Immature natural killer cell (primary cell): Measurements from ENCODE around the gene KLF15. TPM values are rescaled to one million over a fixed set of nuclear protein-coding genes. Genes with fewer than 3 reads are reported as not detected.

Experiments used
- DNase-seq, 3 donors: peaks; one replicate each; pipeline ENCODE4 v3.0.0; 2022; ENCODE audit warnings: mixed read lengths in 1 of 3
- H3K27ac Mint-ChIP-seq, 6 donors: one replicate each; pipeline ENCODE4 v1.8.0; 2020; ENCODE audit warnings: mixed read lengths in 6 of 6, mild to moderate bottlenecking in 5 of 6, inconsistent platforms in 4 of 6, moderate library complexity in 3 of 6
- H3K27me3 Mint-ChIP-seq, 3 donors: one replicate each; pipeline ENCODE4 v1.8.0; 2020 to 2021; ENCODE audit warnings: low read depth in 3 of 3, mild to moderate bottlenecking in 3 of 3, mixed read lengths in 3 of 3, moderate library complexity in 3 of 3, inconsistent platforms in 1 of 3
- H3K36me3 Mint-ChIP-seq, 3 donors: one replicate each; pipeline ENCODE4 v1.8.0; 2020; ENCODE audit warnings: mixed read lengths in 3 of 3, inconsistent platforms in 2 of 3, mild to moderate bottlenecking in 2 of 3
- H3K4me1 Mint-ChIP-seq, 2 donors: one replicate each; pipeline ENCODE4 v1.8.0; 2020; ENCODE audit warnings: inconsistent platforms in 2 of 2, mild to moderate bottlenecking in 2 of 2, mixed read lengths in 2 of 2, moderate library complexity in 1 of 2
- H3K4me3 Mint-ChIP-seq, 5 donors: one replicate each; pipeline ENCODE4 v1.8.0; 2020; ENCODE audit warnings: mild to moderate bottlenecking in 5 of 5, mixed read lengths in 5 of 5, inconsistent platforms in 3 of 5, moderate library complexity in 3 of 5
- H3K9me3 Mint-ChIP-seq, 6 donors: one replicate each; pipeline ENCODE4 v1.8.0; 2020; ENCODE audit warnings: mild to moderate bottlenecking in 6 of 6, mixed read lengths in 6 of 6, inconsistent platforms in 4 of 6, moderate library complexity in 3 of 6
- polyA plus RNA-seq, 3 donors: library from polyadenylated mRNA; unstranded; fragments of 300-500 nt; fragmentation: Illumina TruSeq; gene quantifications; one replicate each; pipeline ENCODE4 v1.2.3, GENCODE V29; 2021

KLF15 gene
- polyA plus RNA-seq, 3 donors from 2014 or later, result not detected

DNA sequence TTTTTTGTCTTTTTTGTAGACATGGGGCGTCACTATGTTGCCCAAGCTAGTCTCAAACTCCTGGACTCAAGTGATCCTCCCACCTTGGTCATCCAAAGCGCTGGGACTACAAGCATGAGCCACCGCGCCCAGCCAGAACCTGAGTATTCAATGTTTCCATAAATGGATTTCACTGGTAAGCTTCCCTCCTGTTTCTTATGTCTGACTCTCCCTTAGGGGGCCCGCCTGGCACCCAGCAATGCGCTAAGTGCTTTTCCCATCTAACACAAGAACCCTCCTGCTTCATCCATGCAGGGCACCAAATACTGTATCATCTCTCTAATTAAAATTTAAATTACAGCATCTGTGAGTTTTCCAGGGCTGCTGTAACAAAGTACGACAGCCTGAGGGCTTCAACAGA, 44.9 kb downstream of the KLF15 start:
- H3K4me1 Mint-ChIP-seq, result no peaks in the 10 kb centered on the region
- no peaks in the 10 kb centered on the region for H3K36me3 Mint-ChIP-seq
- no peak for DNase-seq
- H3K4me3 Mint-ChIP-seq, result no peak overlapping the region
- no peak overlapping the region for H3K27ac Mint-ChIP-seq
- peaks cover 0 to 2% (median 1%) of the 10 kb centered on the region in 3 donors for H3K27me3 Mint-ChIP-seq
- peaks cover 0 to 3% (median 0%) of the 10 kb centered on the region in 6 donors for H3K9me3 Mint-ChIP-seq

- Mint-ChIP-seq H3K27me3 (peaks cover 0 to 4% (median 2%) of the 10 kb centered on the region in 3 donors), H3K27ac (no peak overlapping the region), H3K36me3 (no peaks in the 10 kb centered on the region), H3K4me3 (no peak overlapping the region), H3K4me1 (no peaks in the 10 kb centered on the region), H3K9me3 (peaks cover 0 to 3% (median 0%) of the 10 kb centered on the region in 6 donors)
- DNase-seq, result no peak
Measured at GRCh38 chr3:126311338-126311978, 45.8 kb downstream of the KLF15 start.

GRCh38 chr3:126310816-126311215, 46.4 kb downstream of the KLF15 start:
- no peak overlapping the region for H3K27ac Mint-ChIP-seq
- H3K27me3 Mint-ChIP-seq, result peaks cover 0 to 4% (median 2%) of the 10 kb centered on the region in 3 donors
- H3K36me3 Mint-ChIP-seq, result no peaks in the 10 kb centered on the region
- no peak for DNase-seq
- no peaks in the 10 kb centered on the region for H3K4me1 Mint-ChIP-seq
- H3K4me3 Mint-ChIP-seq, result no peak overlapping the region
- H3K9me3 Mint-ChIP-seq, result peaks cover 0 to 3% (median 0%) of the 10 kb centered on the region in 6 donors

DNA sequence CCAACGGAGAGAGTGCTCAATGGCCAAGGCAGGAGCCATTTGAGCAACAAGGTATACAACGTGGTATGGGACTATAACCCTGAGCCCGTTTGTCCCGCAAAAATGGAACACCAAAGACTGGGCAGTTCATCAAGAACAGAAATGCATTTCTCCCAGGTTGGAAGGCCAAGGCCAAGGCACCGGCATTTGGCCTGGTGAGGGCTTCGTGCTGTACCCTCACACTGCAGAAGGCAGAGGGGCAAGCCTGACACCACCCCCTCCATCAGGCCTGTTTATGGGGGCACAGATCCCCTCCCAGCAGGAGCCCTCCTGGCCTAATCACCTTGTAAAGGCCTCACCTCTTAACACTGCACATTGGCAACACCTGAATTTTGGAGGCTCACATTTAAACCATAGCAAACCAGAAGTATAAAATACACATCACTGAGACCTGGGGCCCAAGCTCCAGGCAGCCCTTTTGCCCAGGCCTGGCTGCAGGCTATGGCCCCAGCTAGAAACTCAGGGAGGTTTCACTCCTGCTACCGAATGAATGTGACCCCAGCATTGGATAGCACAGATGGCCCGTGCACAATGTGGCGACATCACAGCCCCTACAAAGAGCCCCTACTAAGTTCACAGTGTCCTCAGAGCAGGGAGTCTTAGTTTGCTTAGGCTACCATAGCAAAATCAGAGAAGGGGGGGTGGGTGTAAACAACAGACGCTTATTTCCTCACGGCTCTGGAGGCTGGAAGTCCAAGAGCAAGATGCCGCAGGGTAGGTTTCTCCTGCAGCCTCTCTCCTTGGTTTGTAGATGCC, 47.1 kb downstream of the KLF15 start:
- Mint-ChIP-seq H3K27me3 (peaks cover 0 to 4% (median 2%) of the 10 kb centered on the region in 3 donors), H3K4me1 (no peaks in the 10 kb centered on the region), H3K4me3 (no peak overlapping the region), H3K9me3 (peaks cover 0 to 3% (median 0%) of the 10 kb centered on the region in 6 donors), H3K36me3 (no peaks in the 10 kb centered on the region), H3K27ac (no peak overlapping the region)
- no peak for DNase-seq

- no peak overlapping the region for H3K27ac Mint-ChIP-seq
- DNase-seq, result no peak
- peaks cover 0 to 4% (median under 1%) of the 10 kb centered on the region in 6 donors for H3K9me3 Mint-ChIP-seq
- H3K27me3 Mint-ChIP-seq, result peaks cover 0 to 4% (median 4%) of the 10 kb centered on the region in 3 donors
- H3K4me3 Mint-ChIP-seq, result no peak overlapping the region
- H3K36me3 Mint-ChIP-seq, result no peaks in the 10 kb centered on the region
- no peaks in the 10 kb centered on the region for H3K4me1 Mint-ChIP-seq
Measured at GRCh38 chr3:126309165-126309564, 48.0 kb downstream of the KLF15 start.

GRCh38 chr3:126308394-126309125, 48.6 kb downstream of the KLF15 start:
- no peak overlapping the region for H3K4me3 Mint-ChIP-seq
- peaks cover 0 to 10% (median 3%) of the 10 kb centered on the region in 6 donors for H3K9me3 Mint-ChIP-seq
- no peaks in the 10 kb centered on the region for H3K4me1 Mint-ChIP-seq
- no peaks in the 10 kb centered on the region for H3K36me3 Mint-ChIP-seq
- peaks cover 0 to 4% (median 4%) of the 10 kb centered on the region in 3 donors for H3K27me3 Mint-ChIP-seq
- DNase-seq, result no peak
- no peak overlapping the region for H3K27ac Mint-ChIP-seq

- Mint-ChIP-seq H3K4me3 (no peak overlapping the region), H3K9me3 (peaks cover 1 to 16% (median 9%) of the 10 kb centered on the region in 6 donors), H3K27ac (no peak overlapping the region)
Measured at GRCh38 chr3:126307591-126308393, 49.4 kb downstream of the KLF15 start.

DNA sequence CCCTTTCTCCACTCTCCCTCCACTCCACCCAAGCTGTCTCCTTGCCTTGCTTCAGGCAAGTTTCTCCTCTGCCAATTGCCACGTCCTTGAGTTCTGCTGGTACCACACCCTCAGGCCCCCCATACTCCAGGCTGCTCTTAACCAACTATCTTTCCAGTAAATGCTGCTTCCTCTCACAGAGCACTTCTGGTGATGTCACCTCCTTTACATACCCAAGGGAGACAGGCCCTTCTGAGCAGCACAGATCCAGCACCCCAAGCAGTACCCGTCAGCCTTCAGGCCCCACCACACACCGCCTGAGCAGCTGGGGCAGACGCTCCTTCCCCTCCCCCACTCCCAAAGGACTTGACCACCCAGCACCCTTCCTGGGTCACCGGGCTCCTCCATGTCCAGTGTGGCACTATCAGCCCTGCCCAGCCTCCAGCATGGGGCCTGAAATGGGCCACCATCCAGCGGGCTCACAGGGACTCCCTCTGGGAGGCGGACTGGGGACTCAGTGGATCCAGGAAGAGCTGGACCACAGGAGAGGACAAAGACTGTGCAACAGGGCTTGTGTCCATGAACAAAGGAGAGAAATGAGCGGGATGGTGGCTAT, 50.2 kb downstream of the KLF15 start:
- H3K9me3 Mint-ChIP-seq, result peaks cover 0 to 20% (median 9%) of the 10 kb centered on the region in 6 donors
- DNase-seq, result no peak
- H3K4me3 Mint-ChIP-seq, result no peak overlapping the region
- peaks cover 2 to 4% (median 2%) of the 10 kb centered on the region in 3 donors for H3K27me3 Mint-ChIP-seq
- no peak overlapping the region for H3K27ac Mint-ChIP-seq
- H3K4me1 Mint-ChIP-seq, result no peaks in the 10 kb centered on the region
- H3K36me3 Mint-ChIP-seq, result no peaks in the 10 kb centered on the region

More at GRCh38 chr3:126307591-126308393, 49.4 kb downstream of the KLF15 start:
- H3K36me3 Mint-ChIP-seq, result no peaks in the 10 kb centered on the region
- DNase-seq, result no peak
- no peaks in the 10 kb centered on the region for H3K4me1 Mint-ChIP-seq
- peaks cover 2 to 4% (median 4%) of the 10 kb centered on the region in 3 donors for H3K27me3 Mint-ChIP-seq

- Mint-ChIP-seq H3K27me3 (peaks cover 2 to 4% (median 2%) of the 10 kb centered on the region in 3 donors), H3K36me3 (no peaks in the 10 kb centered on the region), H3K4me1 (no peaks in the 10 kb centered on the region), H3K9me3 (peaks cover 0 to 20% (median 9%) of the 10 kb centered on the region in 6 donors), H3K27ac (no peak overlapping the region), H3K4me3 (no peak overlapping the region)
- DNase-seq, result no peak
Measured at GRCh38 chr3:126306397-126306796, 50.8 kb downstream of the KLF15 start.

DNA sequence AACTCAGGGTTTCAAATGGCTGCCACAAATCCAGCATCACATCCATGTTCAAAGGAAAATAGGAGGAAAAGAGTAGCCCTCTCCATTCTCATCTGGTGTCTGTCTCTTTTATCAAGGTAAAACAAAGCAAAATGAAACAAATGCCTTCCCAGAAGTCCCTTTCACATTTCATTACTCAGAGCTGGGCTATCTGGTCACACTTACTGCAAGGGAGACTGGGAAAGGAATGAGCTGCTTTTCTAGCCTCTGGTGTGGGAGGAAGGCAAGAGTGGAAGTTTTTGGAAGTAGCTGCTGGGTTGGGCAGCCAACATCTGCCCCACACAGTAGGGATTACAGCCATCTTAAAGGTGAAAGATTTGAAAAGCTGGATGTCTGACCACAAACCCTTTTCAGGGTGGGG, 51.8 kb downstream of the KLF15 start:
- Mint-ChIP-seq H3K9me3 (peaks cover 0 to 20% (median 9%) of the 10 kb centered on the region in 6 donors), H3K27me3 (peaks cover 2 to 5% (median 4%) of the 10 kb centered on the region in 3 donors), H3K4me1 (no peaks in the 10 kb centered on the region), H3K27ac (no peak overlapping the region), H3K4me3 (no peak overlapping the region), H3K36me3 (no peaks in the 10 kb centered on the region)
- DNase-seq, result no peak

GRCh38 chr3:126304704-126305103, 52.5 kb downstream of the KLF15 start:
- Mint-ChIP-seq H3K4me3 (no peak overlapping the region), H3K27me3 (peaks cover 2 to 6% (median 4%) of the 10 kb centered on the region in 3 donors), H3K9me3 (peaks cover 0 to 20% (median 9%) of the 10 kb centered on the region in 6 donors), H3K27ac (no peak overlapping the region), H3K4me1 (no peaks in the 10 kb centered on the region), H3K36me3 (no peaks in the 10 kb centered on the region)
- DNase-seq, result no peak

DNA sequence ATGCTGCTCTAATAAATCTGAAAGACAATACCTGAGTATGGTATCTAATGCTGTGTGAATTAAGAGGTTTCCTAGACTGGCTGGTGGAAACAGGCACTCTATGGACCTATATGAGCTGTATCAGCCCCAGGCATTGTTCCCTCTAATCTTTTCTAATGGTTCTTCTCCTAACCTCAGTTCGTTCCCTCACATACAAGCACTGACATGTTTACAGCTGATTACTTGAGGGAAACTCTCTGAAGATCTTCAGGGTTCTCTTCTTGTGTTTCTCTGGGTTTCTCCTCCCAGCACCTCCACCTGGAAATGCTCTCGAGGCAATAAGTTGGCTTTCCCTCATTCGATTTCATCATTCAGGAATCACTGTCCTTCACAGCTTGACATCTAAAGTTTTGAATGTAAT, 52.9 kb downstream of the KLF15 start:
- H3K27me3 Mint-ChIP-seq, result peaks cover 2 to 6% (median 4%) of the 10 kb centered on the region in 3 donors
- H3K36me3 Mint-ChIP-seq, result no peaks in the 10 kb centered on the region
- H3K27ac Mint-ChIP-seq, result no peak overlapping the region
- peaks cover 0 to 20% (median 9%) of the 10 kb centered on the region in 6 donors for H3K9me3 Mint-ChIP-seq
- no peak overlapping the region for H3K4me3 Mint-ChIP-seq
- no peak for DNase-seq
- H3K4me1 Mint-ChIP-seq, result no peaks in the 10 kb centered on the region

GRCh38 chr3:126303272-126303671, 53.9 kb downstream of the KLF15 start:
- Mint-ChIP-seq H3K36me3 (no peaks in the 10 kb centered on the region), H3K4me3 (no peak overlapping the region), H3K27ac (no peak overlapping the region), H3K9me3 (peaks cover 0 to 20% (median 9%) of the 10 kb centered on the region in 6 donors), H3K27me3 (peaks cover 2 to 9% (median 4%) of the 10 kb centered on the region in 3 donors), H3K4me1 (no peaks in the 10 kb centered on the region)
- DNase-seq, result no peak
